HepG2 (cell line): ENCODE results near the gene ALOXE3. TPM values are rescaled to one million over a fixed set of nuclear protein-coding genes. Genes with fewer than 3 reads are reported as not detected.

Experiments
- ARID5B ChIP-seq: IDR thresholded peaks from 2 replicates; pipeline ENCODE4 v1.4.0; 2020; ENCODE audit warnings: mild to moderate bottlenecking, missing genetic modification reagents
- ATF4 ChIP-seq, 2 experiments: fragments of 450-650 bp in 1 of 2; sonication (generic) in 1 of 2; formaldehyde crosslinking; IDR thresholded peaks; 2 replicates each; pipeline versions ENCODE4 v1.5.0 to v1.8.0; 2020 to 2022; ENCODE audit warnings: mild to moderate bottlenecking in 1 of 2, missing genetic modification reagents in 1 of 2
- BRCA1 ChIP-seq: sonication (generic); formaldehyde crosslinking; IDR thresholded peaks from 2 replicates; pipeline ENCODE4 v1.4.0; 2020; ENCODE audit warnings: missing genetic modification reagents
- CEBPG ChIP-seq: IDR thresholded peaks from 2 replicates; pipeline ENCODE4 v1.6.1; 2016
- FOSL1 ChIP-seq: sonication (generic); formaldehyde crosslinking; IDR thresholded peaks from 2 replicates; pipeline ENCODE4 v1.9.0; 2021; ENCODE audit warnings: missing genetic modification reagents, borderline replicate concordance
- GZF1 ChIP-seq: sonication (generic); formaldehyde crosslinking; IDR thresholded peaks from 2 replicates; pipeline ENCODE4 v1.5.1; 2020; ENCODE audit warnings: mild to moderate bottlenecking, missing genetic modification reagents
- MAX ChIP-seq: IDR thresholded peaks from 2 replicates; pipeline ENCODE4 v1.6.1; 2012; ENCODE audit warnings: inconsistent platforms
- SKIL ChIP-seq: sonication (generic); formaldehyde crosslinking; IDR thresholded peaks from 2 replicates; pipeline ENCODE4 v1.8.0; 2022; ENCODE audit warnings: missing genetic modification reagents, mild to moderate bottlenecking, moderate library complexity, borderline replicate concordance
- SP1 ChIP-seq, 2 experiments: fragments of 450-650 bp in 1 of 2; sonication (generic) in 1 of 2; formaldehyde crosslinking in 1 of 2; IDR thresholded peaks; 2 replicates each; pipeline versions ENCODE4 v1.4.0 to v1.6.1; 2016 to 2020; ENCODE audit warnings: missing genetic modification reagents in 1 of 2
- TBL1XR1 ChIP-seq: fragments of 150-350 bp; IDR thresholded peaks from 2 replicates; pipeline ENCODE4 v1.6.1; 2014; ENCODE audit warnings: borderline replicate concordance, low read length; ENCODE audit not compliant: partially characterized antibody
- TFDP2 ChIP-seq: sonication (generic); formaldehyde crosslinking; IDR thresholded peaks from 2 replicates; pipeline ENCODE4 v1.4.0; 2020; ENCODE audit warnings: missing genetic modification reagents
- ZNF207 ChIP-seq: fragments of 450-650 bp; IDR thresholded peaks from 2 replicates; pipeline ENCODE4 v1.6.1; 2016; ENCODE audit warnings: antibody characterized with exemption, borderline replicate concordance
- ZNF430 ChIP-seq: sonication (generic); formaldehyde crosslinking; IDR thresholded peaks from 2 replicates; pipeline ENCODE4 v1.9.0; 2021; ENCODE audit warnings: mild to moderate bottlenecking, missing genetic modification reagents
- ZNF501 ChIP-seq: sonication (generic); formaldehyde crosslinking; IDR thresholded peaks from 2 replicates; pipeline ENCODE4 v1.5.1; 2020; ENCODE audit warnings: mild to moderate bottlenecking, moderate library complexity, missing genetic modification reagents
- polyA plus RNA-seq, 8 experiments: library from polyadenylated mRNA; depleted of rRNA in 3 of 8; stranded (reverse) in 7 of 8; unstranded in 1 of 8; fragments of >200 nt; fragmentation: Illumina TruSeq in 4 of 8; extraction: Trizol in 4 of 8; gene quantifications; 2 replicates each; pipeline versions ENCODE4 v1.2.1 to v1.2.3, GENCODE V29; 2011 to 2016; ENCODE audit warnings: low read depth in 4 of 8, missing spikeins in 1 of 8, mixed read lengths in 1 of 8; ENCODE audit not compliant: insufficient read depth in 1 of 8
- total RNA-seq, 5 experiments: library from RNA; depleted of rRNA; stranded (reverse); fragments of >200 nt; fragmentation: Illumina TruSeq; extraction: Trizol; gene quantifications; 2 replicates each; pipeline ENCODE4 v1.2.3, GENCODE V29; 2016; ENCODE audit warnings: low read depth in 1 of 5

The ALOXE3 gene
- total and polyA plus RNA-seq, 2 of the 13 experiments (the other 11 are each of a cell fraction or from before 2014, with no cell fraction given) = 0.07 TPM; not detected in 1

- no peak for TF ChIP-seq SKIL (CRISPR knock-in tag)
- no peak; a peak in 1 of 4 replicates for TF ChIP-seq ATF4 (CRISPR knock-in tag; IDR thresholded peaks at IDR 0.05)
- TF ChIP-seq MAX = no peak
- no peak for TF ChIP-seq SP1 (IDR thresholded peaks at IDR 0.05)
- TF ChIP-seq SP1 (CRISPR knock-in tag; IDR thresholded peaks at IDR 0.05) = peak; percentile 92
- TF ChIP-seq BRCA1 (CRISPR knock-in tag) = no peak
- TF ChIP-seq ZNF430 (CRISPR knock-in tag) = no peak
- TF ChIP-seq TFDP2 = 0 out of 2 replicates have a peak, but pooled peaks have one; percentile 28
- peak; percentile 45 for TF ChIP-seq ZNF501
- no peak for TF ChIP-seq ARID5B
- TF ChIP-seq GZF1 = no peak
- TF ChIP-seq TBL1XR1 = peak; percentile 4
- TF ChIP-seq CEBPG (CRISPR knock-in tag) = no peak
- no peak for TF ChIP-seq FOSL1 (CRISPR knock-in tag)
- TF ChIP-seq ZNF207 = no peak
- TF ChIP-seq, all 625 proteins: peak for 78
Measured at GRCh38 chr17:8153957-8154607, 35.8 kb upstream of the ALOXE3 start (continued).
